HepG2 (cell line): ENCODE measurements around the gene ZSCAN21. TPM values are rescaled to one million over a fixed set of nuclear protein-coding genes. Genes with fewer than 3 reads are reported as not detected.

Source experiments
- AHDC1 ChIP-seq: sonication (generic); formaldehyde crosslinking; IDR thresholded peaks from 2 replicates; pipeline ENCODE4 v1.5.1; 2020; ENCODE audit warnings: mild to moderate bottlenecking, missing genetic modification reagents, borderline replicate concordance
- DMAP1 ChIP-seq: IDR thresholded peaks from 2 replicates; pipeline ENCODE4 v1.6.1; 2016
- GLI4 ChIP-seq: sonication (generic); formaldehyde crosslinking; IDR thresholded peaks from 2 replicates; pipeline ENCODE4 v1.5.1; 2020; ENCODE audit warnings: missing genetic modification reagents, mild to moderate bottlenecking, moderate library complexity, borderline replicate concordance
- HMGXB3 ChIP-seq: sonication (generic); formaldehyde crosslinking; IDR thresholded peaks from 2 replicates; pipeline ENCODE4 v1.4.0; 2020; ENCODE audit warnings: missing genetic modification reagents, borderline replicate concordance
- RERE ChIP-seq: IDR thresholded peaks from 2 replicates; pipeline ENCODE4 v1.6.1; 2016; ENCODE audit warnings: low read depth, missing genetic modification reagents, missing compliant biosample characterization
- TEAD2 ChIP-seq: sonication (generic); formaldehyde crosslinking; IDR thresholded peaks from 2 replicates; pipeline ENCODE4 v1.9.0; 2021; ENCODE audit warnings: missing genetic modification reagents
- ZBTB2 ChIP-seq: sonication (generic); formaldehyde crosslinking; IDR thresholded peaks from 2 replicates; pipeline ENCODE4 v1.8.0; 2022; ENCODE audit warnings: low read depth, missing genetic modification reagents
- ZBTB38 ChIP-seq: sonication (generic); formaldehyde crosslinking; IDR thresholded peaks from 2 replicates; pipeline ENCODE4 v1.5.1; 2020; ENCODE audit warnings: mild to moderate bottlenecking, missing genetic modification reagents
- ZFAT ChIP-seq: sonication (generic); formaldehyde crosslinking; conservative IDR thresholded peaks from 2 replicates; pipeline ENCODE4 v1.8.1; 2023; ENCODE audit warnings: missing genetic modification reagents, inconsistent platforms
- ZNF878 ChIP-seq: sonication (generic); formaldehyde crosslinking; IDR thresholded peaks from 2 replicates; pipeline ENCODE4 v1.8.1; 2023; ENCODE audit warnings: mild to moderate bottlenecking, missing genetic modification reagents, moderate library complexity
- polyA plus RNA-seq, 8 experiments: library from polyadenylated mRNA; depleted of rRNA in 3 of 8; stranded (reverse) in 7 of 8; unstranded in 1 of 8; fragments of >200 nt; fragmentation: Illumina TruSeq in 4 of 8; extraction: Trizol in 4 of 8; gene quantifications; 2 replicates each; pipeline versions ENCODE4 v1.2.1 to v1.2.3, GENCODE V29; 2011 to 2016; ENCODE audit warnings: low read depth in 4 of 8, missing spikeins in 1 of 8, mixed read lengths in 1 of 8; ENCODE audit not compliant: insufficient read depth in 1 of 8
- total RNA-seq, 5 experiments: library from RNA; depleted of rRNA; stranded (reverse); fragments of >200 nt; fragmentation: Illumina TruSeq; extraction: Trizol; gene quantifications; 2 replicates each; pipeline ENCODE4 v1.2.3, GENCODE V29; 2016; ENCODE audit warnings: low read depth in 1 of 5

Gene ZSCAN21
- total and polyA plus RNA-seq, 2 of the 13 experiments (the other 11 are each of a cell fraction or from before 2014, with no cell fraction given), result 7.0 to 10.0 TPM

GRCh38 chr7:100015232-100016214, 34.1 kb upstream of the ZSCAN21 start, which contains the start of gene ZKSCAN1 (continued):
- TF ChIP-seq RERE (CRISPR knock-in tag), result no peak
- peak; percentile 73; the same call in 1 of the 2 replicates for TF ChIP-seq HMGXB3 (CRISPR knock-in tag)
- TF ChIP-seq GLI4 (CRISPR knock-in tag), result no peak
- TF ChIP-seq ZNF878 (CRISPR knock-in tag), result no peak
- TF ChIP-seq TEAD2 (CRISPR knock-in tag), result no peak
- peak; percentile 84 for TF ChIP-seq ZBTB38 (CRISPR knock-in tag)
- no peak for TF ChIP-seq ZFAT
- peak; percentile 75 for TF ChIP-seq DMAP1 (CRISPR knock-in tag)
- TF ChIP-seq AHDC1 (CRISPR knock-in tag), result no peak
- no peak for TF ChIP-seq ZBTB2 (CRISPR knock-in tag)
